HG02943 (cell line): Measurements from ENCODE around the gene PRR13.
"Not testable (repeated sequence)": the region's sequence is repeated elsewhere in the genome, so short reads cannot be mapped to it uniquely, and the experiment has no call there.

ENCODE experiments used
- ATAC-seq: cut with Tn5 transposase; IDR thresholded peaks from one replicate; pipeline ENCODE4 v1.9.1; 2021; ENCODE audit warnings: mild to moderate bottlenecking, low read depth, moderate library complexity; ENCODE audit not compliant: unreplicated experiment

The PRR13 gene

DNA sequence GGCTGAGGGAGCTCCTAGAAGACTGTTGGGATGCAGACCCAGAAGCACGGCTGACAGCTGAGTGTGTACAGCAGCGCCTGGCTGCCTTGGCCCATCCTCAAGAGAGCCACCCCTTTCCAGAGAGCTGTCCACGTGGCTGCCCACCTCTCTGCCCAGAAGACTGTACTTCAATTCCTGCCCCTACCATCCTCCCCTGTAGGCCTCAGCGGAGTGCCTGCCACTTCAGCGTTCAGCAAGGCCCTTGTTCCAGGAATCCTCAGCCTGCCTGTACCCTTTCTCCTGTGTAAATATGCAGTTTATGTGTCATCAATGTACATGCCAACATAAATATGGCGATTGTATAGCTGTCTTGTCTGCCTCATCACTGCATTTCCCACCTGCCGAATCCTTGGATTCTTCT, 10.3 kb upstream of the PRR13 start:
- no peak for ATAC-seq

DNA sequence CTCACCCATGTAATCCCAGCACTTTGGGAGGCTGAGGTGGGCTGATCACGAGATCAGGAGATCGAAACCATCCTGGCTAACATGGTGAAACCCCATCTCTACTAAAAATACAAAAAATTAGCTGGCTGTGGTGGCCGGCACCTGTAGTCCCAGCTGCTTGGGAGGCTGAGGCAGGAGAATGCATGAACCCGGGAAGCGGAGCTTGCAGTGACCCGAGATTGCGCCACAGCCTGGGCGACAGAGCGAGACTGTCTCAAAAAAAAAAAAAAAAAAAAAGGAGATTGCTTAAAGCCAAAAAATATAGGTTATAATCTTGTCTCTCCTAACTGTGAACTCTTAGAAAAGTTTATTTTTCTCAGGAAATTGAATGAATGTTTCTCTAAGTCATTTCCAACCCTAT, 6.2 kb upstream of the PRR13 start:
- not testable (repeated sequence) for ATAC-seq

GRCh38 chr12:53439582-53439981, 2.0 kb upstream of the PRR13 start:
- ATAC-seq: not testable (repeated sequence)

GRCh38 chr12:53443955-53444354, 2.4 kb downstream of the PRR13 start:
- ATAC-seq: no peak

GRCh38 chr12:53444593-53445325, 3.2 kb downstream of the PRR13 start:
- not testable (repeated sequence) for ATAC-seq

DNA sequence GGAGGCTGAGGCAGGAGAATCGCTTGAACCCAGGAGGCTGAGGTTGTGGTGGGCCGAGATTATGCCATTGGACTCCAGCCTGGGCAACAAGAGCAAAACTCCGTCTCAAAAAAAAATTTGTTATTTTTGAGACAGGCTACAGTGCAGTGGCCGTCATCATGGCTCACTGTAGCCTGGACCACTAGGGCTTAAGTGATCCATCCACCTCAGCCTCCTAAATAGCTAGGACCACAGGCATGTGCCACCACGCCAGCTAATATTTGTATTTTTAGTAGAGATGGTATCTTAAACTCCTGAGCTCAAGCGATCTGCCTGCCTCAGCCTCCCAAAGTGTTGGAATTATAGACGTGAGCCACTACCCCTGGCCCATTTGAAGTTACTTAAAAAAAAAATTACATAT, 9.4 kb downstream of the PRR13 start:
- no peak for ATAC-seq

- peak; percentile 94 for ATAC-seq
These were observed 10.2 kb downstream of the PRR13 start, which contains the start of gene PCBP2 for GRCh38 chr12:53451661-53452158. PCBP2 (plus strand) TSS chr12:53452102; CDS start chr12:53454801, 2,699 bp downstream.

DNA sequence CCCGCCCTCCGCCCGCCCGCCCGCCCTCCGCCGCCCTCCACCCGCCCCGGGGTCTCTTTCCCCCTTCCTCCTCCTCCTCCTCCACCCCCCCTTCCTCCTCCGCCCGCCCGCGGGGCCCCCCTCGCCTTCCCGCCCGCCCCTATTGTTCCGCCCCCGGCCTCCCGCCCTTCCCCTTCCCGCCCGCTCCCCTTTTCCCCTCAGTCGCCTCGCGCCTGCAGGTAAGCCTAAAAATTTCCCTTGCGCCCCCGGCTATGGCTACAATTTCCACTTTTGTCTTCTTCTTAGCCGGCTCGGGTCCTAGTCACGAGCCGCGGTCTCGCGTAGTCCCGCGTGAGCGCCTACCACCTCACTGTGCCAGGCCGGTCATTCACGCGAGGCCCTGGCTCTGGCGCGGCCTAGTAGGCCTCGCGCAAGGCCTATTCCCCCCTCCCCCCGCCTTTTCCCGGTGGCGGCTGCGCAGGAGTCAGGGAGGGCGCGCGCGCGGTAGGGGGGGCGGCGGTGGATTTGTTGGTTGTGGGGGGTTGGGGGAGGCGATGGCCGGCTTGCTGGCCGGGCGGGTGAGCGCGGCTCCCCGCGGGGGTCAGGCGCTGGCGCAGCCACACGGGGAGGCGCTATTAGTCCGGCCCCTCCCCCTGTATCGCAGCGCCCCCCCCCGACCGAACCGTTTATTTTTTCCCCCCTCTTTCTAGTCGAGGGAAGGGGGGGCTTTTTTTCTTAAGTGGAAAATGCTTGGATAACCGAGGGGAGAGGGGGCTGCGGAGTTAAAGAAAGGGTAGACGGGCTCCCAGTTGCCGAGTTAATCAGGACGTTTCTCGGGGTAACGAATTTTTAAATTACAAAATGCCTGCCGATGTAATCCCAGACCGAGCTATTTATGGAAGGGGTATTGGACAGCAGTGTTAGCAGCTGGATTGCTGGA, 10.9 kb downstream of the PRR13 start:
- ATAC-seq: no peak

- ATAC-seq: no peak
These were observed 12.6 kb downstream of the PRR13 start for GRCh38 chr12:53453953-53454640.

- ATAC-seq: no peak
These were observed 13.2 kb downstream of the PRR13 start for GRCh38 chr12:53454707-53455106.

- no peak for ATAC-seq
These were observed 15.3 kb downstream of the PRR13 start for GRCh38 chr12:53456654-53457366.

- no peak for ATAC-seq
These were observed 17.6 kb downstream of the PRR13 start for GRCh38 chr12:53459097-53459496.

DNA sequence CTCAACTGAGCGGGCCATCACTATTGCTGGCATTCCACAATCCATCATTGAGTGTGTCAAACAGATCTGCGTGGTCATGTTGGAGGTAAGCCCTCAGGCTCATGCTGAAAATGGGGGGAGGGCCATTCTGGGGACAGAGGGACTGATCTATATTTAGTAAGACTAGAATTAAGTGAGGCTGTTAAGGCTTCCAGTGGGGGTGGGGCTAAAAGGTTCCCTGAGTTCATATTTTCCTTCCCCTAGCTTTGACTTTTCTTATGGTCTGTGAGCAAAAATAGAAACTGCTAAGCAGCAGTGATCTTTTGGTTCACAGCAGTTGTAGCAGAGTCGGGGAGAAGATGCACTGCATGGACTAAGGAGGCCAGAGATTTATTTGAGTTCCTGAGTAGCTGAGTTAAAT, 19.5 kb downstream of the PRR13 start:
- ATAC-seq: no peak

DNA sequence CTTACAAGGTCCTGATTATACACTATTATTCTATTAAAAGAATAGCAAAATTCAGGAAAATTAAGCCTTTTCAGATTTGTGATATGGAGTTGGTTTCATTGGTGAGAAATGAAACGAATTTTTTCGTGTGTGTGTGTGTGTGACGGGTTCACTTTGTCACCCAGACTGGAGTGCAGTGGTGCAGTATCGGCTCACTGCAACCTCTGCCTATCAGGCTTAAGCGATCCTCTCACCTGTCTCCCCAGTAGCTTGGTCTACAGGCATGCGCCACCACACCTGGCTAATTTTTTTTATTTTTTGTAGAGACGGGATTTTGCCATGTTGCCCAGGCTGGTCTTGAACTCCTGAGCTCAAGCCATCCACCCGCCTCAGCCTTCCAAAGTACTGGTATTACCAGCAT, 20.1 kb downstream of the PRR13 start:
- ATAC-seq: no peak

DNA sequence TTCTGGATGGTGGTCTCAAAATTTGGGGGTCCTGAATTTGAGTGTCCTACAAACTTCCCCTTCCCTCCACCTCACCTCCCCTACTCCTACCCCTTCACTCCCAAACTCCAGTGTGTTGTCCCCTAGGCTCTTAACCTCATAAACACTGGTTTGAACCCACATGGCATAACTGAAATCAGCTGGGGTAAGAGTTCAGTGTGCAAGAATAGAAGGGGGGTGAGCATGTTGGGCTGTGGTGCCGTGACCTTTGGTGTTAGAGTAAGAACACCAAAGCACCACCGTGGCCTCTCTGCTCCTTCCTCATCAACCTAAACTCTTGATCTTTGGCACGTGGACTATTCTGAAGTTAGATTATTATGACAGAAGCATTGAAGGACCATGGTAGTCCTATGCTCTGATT, 21.4 kb downstream of the PRR13 start:
- no peak for ATAC-seq

GRCh38 chr12:53463802-53464560, 22.4 kb downstream of the PRR13 start:
- no peak for ATAC-seq

DNA sequence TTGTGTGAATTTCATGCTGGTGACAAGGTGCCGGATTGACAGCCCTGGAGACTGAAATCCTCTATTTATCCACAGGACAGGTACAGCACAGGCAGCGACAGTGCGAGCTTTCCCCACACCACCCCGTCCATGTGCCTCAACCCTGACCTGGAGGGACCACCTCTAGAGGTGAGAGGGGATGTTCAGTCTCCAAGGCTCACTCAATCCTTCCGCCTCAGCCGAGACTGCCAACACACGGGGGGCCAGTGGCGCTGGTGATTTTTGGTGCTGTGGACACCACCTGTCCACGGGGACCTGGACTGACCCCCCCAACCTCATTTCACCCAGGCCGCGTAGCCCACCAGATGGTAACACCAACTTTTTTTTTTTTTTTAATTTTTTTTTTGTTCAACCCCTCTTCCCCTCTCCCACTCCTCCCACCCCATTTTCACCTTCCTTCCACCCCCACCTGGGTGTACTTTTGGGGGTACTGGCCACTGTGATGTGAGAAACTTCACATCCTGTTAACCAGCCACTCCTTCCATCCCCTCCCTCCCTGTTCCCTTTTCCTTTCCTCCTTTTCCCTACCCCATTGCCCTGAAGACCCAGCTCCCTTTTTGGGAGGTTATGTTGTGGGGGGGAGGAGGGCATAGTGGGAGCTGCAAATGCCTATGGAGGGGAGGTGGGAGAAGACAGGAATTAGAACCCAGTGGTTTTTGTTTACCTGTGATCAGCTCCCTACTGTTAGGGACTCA, 23.3 kb downstream of the PRR13 start:
- no peak for ATAC-seq

DNA sequence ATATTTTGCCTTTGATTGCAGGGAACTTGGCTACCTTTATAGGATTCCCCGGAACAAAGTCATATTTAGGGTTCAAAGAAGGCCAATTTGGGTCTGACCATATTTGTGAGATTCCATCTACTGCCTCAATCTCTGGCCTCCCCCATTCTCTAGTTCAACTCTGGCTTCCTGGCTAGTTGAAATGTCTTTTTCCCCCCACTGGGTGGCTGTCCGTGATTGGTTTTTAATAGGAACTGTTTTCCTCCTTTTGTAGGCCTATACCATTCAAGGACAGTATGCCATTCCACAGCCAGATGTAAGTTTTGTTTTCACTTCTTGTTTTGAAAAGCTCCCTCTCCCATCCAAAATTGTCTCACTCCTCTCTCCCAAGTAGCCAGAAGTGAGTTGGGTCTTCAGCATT, 24.1 kb downstream of the PRR13 start:
- no peak for ATAC-seq

- ATAC-seq: no peak
These were observed 25.1 kb downstream of the PRR13 start for GRCh38 chr12:53466640-53467039.
